ENCODE measurements around the gene HSPBP1. TPM values are rescaled to one million over a fixed set of nuclear protein-coding genes. Genes with fewer than 3 reads are reported as not detected.
A peak's percentile ranks its signal among the peaks of the same experiment; 100 is the strongest.
"Not testable (repeated sequence)": the region's sequence is repeated elsewhere in the genome, so short reads cannot be mapped to it uniquely, and the experiment has no call there.

HSPBP1 gene
- polyA plus RNA-seq, 3 donors: 36.4 to 49.5 (median 42.5) TPM

GRCh38 chr19:55241935-55242464 is 37.9 kb downstream of the HSPBP1 start:
- no peak for DNase-seq

- DNase-seq: no peak
These were observed 38.6 kb downstream of the HSPBP1 start for GRCh38 chr19:55241143-55241934.

- no peak for DNase-seq
These were observed 39.2 kb downstream of the HSPBP1 start for GRCh38 chr19:55240713-55241020.

GRCh38 chr19:55239004-55239403 is 40.9 kb downstream of the HSPBP1 start:
- no peak for DNase-seq

- no peak for DNase-seq
These were observed 41.9 kb downstream of the HSPBP1 start for GRCh38 chr19:55238030-55238429.

- no peak for DNase-seq
These were observed 46.9 kb downstream of the HSPBP1 start for GRCh38 chr19:55232986-55233385.

GRCh38 chr19:55232286-55232602 is 47.7 kb downstream of the HSPBP1 start:
- peak; percentile 40 for DNase-seq

GRCh38 chr19:55231391-55232285 is 48.3 kb downstream of the HSPBP1 start:
- DNase-seq: no peak

- no peak for DNase-seq
These were observed 49.1 kb downstream of the HSPBP1 start for GRCh38 chr19:55230780-55231179.

- no peak for DNase-seq
These were observed 49.6 kb downstream of the HSPBP1 start for GRCh38 chr19:55230329-55230728.

GRCh38 chr19:55229789-55230182 is 50.1 kb downstream of the HSPBP1 start:
- DNase-seq: no peak

GRCh38 chr19:55229145-55229788 is 50.6 kb downstream of the HSPBP1 start:
- DNase-seq: no peak

GRCh38 chr19:55228403-55229031 is 51.4 kb downstream of the HSPBP1 start, which contains the start of gene TMEM86B:
Gene TMEM86B, minus strand, starts transcription at chr19:55228763. Its CDS starts 22 bp downstream, at chr19:55228741.
- no peak for DNase-seq

- no peak for DNase-seq
These were observed 51.9 kb downstream of the HSPBP1 start for GRCh38 chr19:55228015-55228391.

GRCh38 chr19:55227241-55228014 is 52.5 kb downstream of the HSPBP1 start:
- DNase-seq: no peak

- no peak for DNase-seq
These were observed 53.1 kb downstream of the HSPBP1 start for GRCh38 chr19:55226788-55227187.

GRCh38 chr19:55226273-55226672 is 53.6 kb downstream of the HSPBP1 start:
- DNase-seq: no peak

GRCh38 chr19:55225415-55225958 is 54.4 kb downstream of the HSPBP1 start:
- no peak for DNase-seq

- not testable (repeated sequence) for DNase-seq
These were observed 55.1 kb downstream of the HSPBP1 start for GRCh38 chr19:55224679-55225414.

- DNase-seq: no peak
These were observed 55.8 kb downstream of the HSPBP1 start for GRCh38 chr19:55224038-55224665.
